Measurements from ENCODE around the gene CHD5. TPM values are rescaled to one million over a fixed set of nuclear protein-coding genes. Genes with fewer than 3 reads are reported as not detected.

CHD5 gene
- total and polyA plus RNA-seq, 2 of the 13 experiments (the other 11 are each of a cell fraction or from before 2014, with no cell fraction given), result 0.02 to 0.21 TPM

- TF ChIP-seq PLSCR1 (CRISPR knock-in tag; IDR thresholded peaks at IDR 0.05; ENCODE audit: borderline replicate concordance) (no peak), ZFP37 (CRISPR knock-in tag; IDR thresholded peaks at IDR 0.05; ENCODE audit: borderline replicate concordance) (no peak; the same call in 1 of the 2 replicates), FOXJ3 (CRISPR knock-in tag; IDR thresholded peaks at IDR 0.05; ENCODE audit: borderline replicate concordance) (peak; percentile 70; the same call in 1 of the 2 replicates), KDM5A (IDR thresholded peaks at IDR 0.05; ENCODE audit: borderline replicate concordance, low read length) (no peak), ZFP91 (CRISPR knock-in tag; IDR thresholded peaks at IDR 0.05; ENCODE audit: borderline replicate concordance) (peak; percentile 39; the same call in 1 of the 2 replicates), ZNF207 (IDR thresholded peaks at IDR 0.05; ENCODE audit: borderline replicate concordance) (no peak), RAD21 (CRISPR knock-in tag; IDR thresholded peaks at IDR 0.05) (no peak), KLF12 (CRISPR knock-in tag; IDR thresholded peaks at IDR 0.05; ENCODE audit: borderline replicate concordance) (peak; percentile 86), ZNF710 (CRISPR knock-in tag; IDR thresholded peaks at IDR 0.05; ENCODE audit: borderline replicate concordance) (peak; percentile 81), TOE1 (CRISPR knock-in tag; IDR thresholded peaks at IDR 0.05) (no peak), HNF4G (IDR thresholded peaks at IDR 0.05; ENCODE audit: borderline replicate concordance, low read depth, low read length) (no peak), HNF4G (CRISPR knock-in tag; IDR thresholded peaks at IDR 0.05; ENCODE audit: borderline replicate concordance, low read depth) (no peak; the same call in 1 of the 2 replicates), HCFC1 (IDR thresholded peaks at IDR 0.05; ENCODE audit: low read depth, low read length) (no peak), ZNF569 (CRISPR knock-in tag; IDR thresholded peaks at IDR 0.05; ENCODE audit: borderline replicate concordance) (no peak), PRDM4 (CRISPR knock-in tag; IDR thresholded peaks at IDR 0.05; ENCODE audit: borderline replicate concordance) (no peak), NR2C2 (CRISPR knock-in tag; IDR thresholded peaks at IDR 0.05; ENCODE audit: borderline replicate concordance) (peak; percentile 69), GFI1 (CRISPR knock-in tag; IDR thresholded peaks at IDR 0.05; ENCODE audit: borderline replicate concordance) (no peak), NFE2 (CRISPR knock-in tag; IDR thresholded peaks at IDR 0.05) (no peak), ZNF503 (CRISPR knock-in tag; IDR thresholded peaks at IDR 0.05) (peak; percentile 42; the same call in 1 of the 2 replicates), GTF2F1 (IDR thresholded peaks at IDR 0.05; ENCODE audit: low read length) (no peak), STAT5B (CRISPR knock-in tag; IDR thresholded peaks at IDR 0.05) (no peak)
Observed at GRCh38 chr1:6205849-6206519, 25.9 kb upstream of the CHD5 start, which contains the start of gene RNF207 (continued).

Data from HepG2 (cell line).